Aorta (tissue), 5 donors: ENCODE results near the gene HS6ST2. TPM values are rescaled to one million over a fixed set of nuclear protein-coding genes. Genes with fewer than 3 reads are reported as not detected.

Experiments used
- ATAC-seq: fragments of 200-7000 bp; cut with Tn5 transposase; one replicate; pipeline ENCODE4 v1.9.1; 2022; ENCODE audit warnings: moderate library complexity; ENCODE audit not compliant: low FRiP score
- DNase-seq, 2 donors: peaks; one replicate each; pipeline ENCODE4 v3.0.0-alpha.2; 2020
- H3K27ac ChIP-seq, 2 donors: one replicate each; pipeline ENCODE4 v1.5.1; 2013; ENCODE audit warnings: low read length in 2 of 2, mild to moderate bottlenecking in 2 of 2, moderate library complexity in 2 of 2, control low read depth in 1 of 2, inconsistent platforms in 1 of 2, low read depth in 1 of 2
- H3K27me3 ChIP-seq, 2 donors: one replicate each; pipeline ENCODE4 v1.6.1; 2013; ENCODE audit warnings: control low read depth in 1 of 2, low read length in 1 of 2, mild to moderate bottlenecking in 1 of 2, moderate library complexity in 1 of 2; ENCODE audit not compliant: insufficient read depth in 2 of 2, control insufficient read depth in 1 of 2
- H3K36me3 ChIP-seq, 2 donors: one replicate each; pipeline ENCODE4 v1.6.1; 2013; ENCODE audit warnings: control low read depth in 1 of 2, low read length in 1 of 2, mild to moderate bottlenecking in 1 of 2; ENCODE audit not compliant: insufficient read depth in 2 of 2, control insufficient read depth in 1 of 2
- H3K4me1 ChIP-seq, 2 donors: one replicate each; pipeline ENCODE4 v1.6.1; 2013; ENCODE audit warnings: low read length in 2 of 2, control low read depth in 1 of 2, mild to moderate bottlenecking in 1 of 2, moderate library complexity in 1 of 2; ENCODE audit not compliant: insufficient read depth in 2 of 2, control insufficient read depth in 1 of 2
- H3K4me3 ChIP-seq, 2 donors: one replicate each; pipeline ENCODE4 v1.5.1; 2013; ENCODE audit warnings: low read length in 2 of 2, control low read depth in 1 of 2, mild to moderate bottlenecking in 1 of 2
- H3K9me3 ChIP-seq: one replicate; pipeline ENCODE4 v1.6.1; 2013; ENCODE audit warnings: mild to moderate bottlenecking, low read length; ENCODE audit not compliant: control insufficient read depth
- WGBS, 2 donors: extraction: QIAGEN DNeasy Blood & Tissue Kit; methylation state at CpG; one replicate each; pipeline ENCODE4 v1.1.7; 2013; 5-methylcytosine and 5-hydroxymethylcytosine counted together
- intact Hi-C, 2 donors: fragments of 100-400 bp; cut with DNase I; formaldehyde crosslinking; loops; one replicate each; pipeline versions ENCODE4 v1.14.2 to v1.15.0; 2022
- polyA plus RNA-seq, 2 donors: library from polyadenylated mRNA; stranded (reverse); fragments of 200-250 nt; gene quantifications; one replicate each; pipeline ENCODE4 v1.2.3, GENCODE V29; 2013
- total RNA-seq, 2 donors: library from RNA; stranded (reverse); fragmentation: NEBNext Ultra II Directional; extraction: Animal tissue kit (Norgen Biotek cat#: 25700); gene quantifications; one replicate each; pipeline ENCODE4 v1.2.1, GENCODE V29; 2021
- donor health status: healthy with polysubstance abuse.
- donor health status: Bipolar disorder and iron deficiency.
- donor health status: DM: no; HTN: no; CAD: no.
- donor health status: DM: no; HTN: no; CAD: no.
- donor health status: DM: yes; HTN: yes; CAD: no.

HS6ST2 gene
- total and polyA plus RNA-seq, 4 donors = 0.06 to 0.09 TPM; not detected in 2

GRCh38 chrX:132685276-132685675 lies 273.2 kb downstream of the HS6ST2 start:
- DNase-seq (no peak), ATAC-seq (no peak)
- Histone ChIP-seq H3K36me3 (no peaks in the 10 kb centered on the region), H3K27ac (no peak overlapping the region), H3K9me3 (no peaks in the 10 kb centered on the region), H3K27me3 (no peaks in the 10 kb centered on the region), H3K4me3 (no peak overlapping the region), H3K4me1 (no peaks in the 10 kb centered on the region)
- WGBS, 2 donors = 79 to 84% methylated on average over 4 of the region's 4 CpGs
- intact Hi-C loops = no loop called here

GRCh38 chrX:132677233-132677716 lies 281.2 kb downstream of the HS6ST2 start:
- H3K9me3 ChIP-seq = no peaks in the 10 kb centered on the region
- no peaks in the 10 kb centered on the region for H3K27me3 ChIP-seq
- 71 to 78% methylated on average over 2 of the region's 2 CpGs for WGBS, 2 donors
- intact Hi-C loops = no loop called here
- DNase-seq (no peak), ATAC-seq (no peak)
- no peaks in the 10 kb centered on the region for H3K36me3 ChIP-seq
- H3K4me3 ChIP-seq = no peak overlapping the region
- no peak overlapping the region for H3K27ac ChIP-seq
- H3K4me1 ChIP-seq = no peaks in the 10 kb centered on the region

GRCh38 chrX:132676561-132677186 lies 281.8 kb downstream of the HS6ST2 start:
- Histone ChIP-seq H3K36me3 (no peaks in the 10 kb centered on the region), H3K9me3 (no peaks in the 10 kb centered on the region), H3K27me3 (no peaks in the 10 kb centered on the region), H3K4me1 (no peaks in the 10 kb centered on the region), H3K4me3 (no peak overlapping the region), H3K27ac (no peak overlapping the region)
- DNase-seq = no peak
- 51 to 56% methylated on average over 4 of the region's 4 CpGs for WGBS, 2 donors
- ATAC-seq = no peak
- intact Hi-C loops = no loop called here

- no peak overlapping the region for H3K27ac ChIP-seq
- no peaks in the 10 kb centered on the region for H3K4me1 ChIP-seq
- H3K36me3 ChIP-seq = no peaks in the 10 kb centered on the region
- no peaks in the 10 kb centered on the region for H3K9me3 ChIP-seq
- no peaks in the 10 kb centered on the region for H3K27me3 ChIP-seq
- 62 to 88% methylated on average over 3 of the region's 3 CpGs for whole genome bisulfite sequencing, 2 donors
- DNase-seq (no peak), ATAC-seq (no peak)
- intact Hi-C loops = no loop called here
- H3K4me3 ChIP-seq = no peak overlapping the region
These were observed 282.3 kb downstream of the HS6ST2 start for GRCh38 chrX:132676102-132676501.

- no peaks in the 10 kb centered on the region for H3K4me1 ChIP-seq
- no peak overlapping the region for H3K27ac ChIP-seq
- no peak overlapping the region for H3K4me3 ChIP-seq
- ATAC-seq (no peak), DNase-seq (no peak)
- intact Hi-C loops = no loop called here
- WGBS, 2 donors = 25 to 46% methylated on average over 1 of the region's 1 CpG
- H3K27me3 ChIP-seq = no peaks in the 10 kb centered on the region
- no peaks in the 10 kb centered on the region for H3K9me3 ChIP-seq
- no peaks in the 10 kb centered on the region for H3K36me3 ChIP-seq
These were observed 285.1 kb downstream of the HS6ST2 start for GRCh38 chrX:132673331-132673730.

- H3K36me3 ChIP-seq = no peaks in the 10 kb centered on the region
- H3K27me3 ChIP-seq = no peaks in the 10 kb centered on the region
- intact Hi-C loops = no loop called here
- H3K9me3 ChIP-seq = no peaks in the 10 kb centered on the region
- no peak for DNase-seq
- 24 to 28% methylated on average over 3 of the region's 3 CpGs for WGBS, 2 donors
- no peaks in the 10 kb centered on the region for H3K4me1 ChIP-seq
- no peak overlapping the region for H3K27ac ChIP-seq
- no peak for ATAC-seq
- no peak overlapping the region for H3K4me3 ChIP-seq
These were observed 287.2 kb downstream of the HS6ST2 start for GRCh38 chrX:132671229-132671641.

GRCh38 chrX:132669142-132669541 lies 289.3 kb downstream of the HS6ST2 start:
- no peaks in the 10 kb centered on the region for H3K4me1 ChIP-seq
- intact Hi-C loops = no loop called here
- 76 to 80% methylated on average over 4 of the region's 4 CpGs for WGBS, 2 donors
- no peak overlapping the region for H3K4me3 ChIP-seq
- ATAC-seq (no peak), DNase-seq (no peak)
- no peak overlapping the region for H3K27ac ChIP-seq
- H3K36me3 ChIP-seq = no peaks in the 10 kb centered on the region
- H3K27me3 ChIP-seq = no peaks in the 10 kb centered on the region
- no peaks in the 10 kb centered on the region for H3K9me3 ChIP-seq

- H3K27ac ChIP-seq = no peak overlapping the region
- no peaks in the 10 kb centered on the region for H3K36me3 ChIP-seq
- no peak for ATAC-seq
- WGBS, 2 donors = 51 to 55% methylated on average over 6 of the region's 6 CpGs
- no peaks in the 10 kb centered on the region for H3K27me3 ChIP-seq
- DNase-seq = no peak
- H3K9me3 ChIP-seq = no peaks in the 10 kb centered on the region
- H3K4me1 ChIP-seq = no peaks in the 10 kb centered on the region
- intact Hi-C loops = no loop called here
- no peak overlapping the region for H3K4me3 ChIP-seq
These were observed 290.3 kb downstream of the HS6ST2 start for GRCh38 chrX:132668178-132668577.

GRCh38 chrX:132665676-132666075 lies 292.8 kb downstream of the HS6ST2 start:
- no peak overlapping the region for H3K4me3 ChIP-seq
- no peaks in the 10 kb centered on the region for H3K36me3 ChIP-seq
- no peak overlapping the region for H3K27ac ChIP-seq
- H3K4me1 ChIP-seq = no peaks in the 10 kb centered on the region
- ATAC-seq (no peak), DNase-seq (no peak)
- H3K27me3 ChIP-seq = no peaks in the 10 kb centered on the region
- 57 to 96% methylated on average over 2 of the region's 2 CpGs for WGBS, 2 donors
- intact Hi-C loops = no loop called here
- H3K9me3 ChIP-seq = no peaks in the 10 kb centered on the region
